ENCODE measurements around the gene GNB1L.

The GNB1L gene

DNA sequence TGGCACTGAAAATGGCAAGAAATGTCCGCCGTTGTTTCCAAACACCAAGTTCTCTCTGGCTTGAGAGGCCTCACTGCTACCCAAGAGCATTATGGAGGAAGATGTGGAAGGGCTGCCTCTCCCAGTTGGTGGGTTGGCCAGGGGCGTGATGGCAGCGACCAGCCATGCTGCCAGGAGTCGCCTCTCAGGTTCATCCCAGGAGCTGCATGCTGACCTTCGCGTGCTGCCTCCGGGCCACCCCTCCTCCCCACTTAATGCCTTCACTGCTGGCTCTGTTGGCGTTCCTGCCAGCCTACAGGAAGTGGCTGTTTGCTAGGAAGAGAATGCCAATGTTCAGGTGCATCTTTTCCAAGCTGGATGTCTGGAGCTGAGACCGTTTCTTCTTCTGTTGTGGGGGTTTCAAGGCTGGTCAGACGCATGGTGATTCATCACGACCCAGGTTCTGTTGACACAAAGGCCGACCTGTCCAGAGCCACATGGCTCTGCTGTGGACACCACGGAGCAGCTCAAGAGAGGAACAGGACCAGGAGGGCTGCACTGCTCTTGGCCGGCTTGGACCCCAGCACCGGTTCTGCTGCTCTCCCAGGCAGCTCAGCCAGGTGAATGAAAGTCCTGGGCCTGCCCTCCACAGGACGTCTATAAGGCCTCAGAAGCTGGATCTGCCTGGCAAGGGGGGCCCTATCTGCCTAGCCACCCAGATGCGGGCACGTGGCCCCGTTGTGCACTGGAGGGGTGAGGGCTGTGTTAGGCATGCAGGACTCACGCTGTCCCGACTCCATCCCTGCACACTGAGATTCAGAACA, 69.0 kb downstream of the GNB1L start:
- H2BK15ac ChIP-seq (ENCODE audit: low read depth, poor library complexity, severe bottlenecking), result no peak overlapping the region

DNA sequence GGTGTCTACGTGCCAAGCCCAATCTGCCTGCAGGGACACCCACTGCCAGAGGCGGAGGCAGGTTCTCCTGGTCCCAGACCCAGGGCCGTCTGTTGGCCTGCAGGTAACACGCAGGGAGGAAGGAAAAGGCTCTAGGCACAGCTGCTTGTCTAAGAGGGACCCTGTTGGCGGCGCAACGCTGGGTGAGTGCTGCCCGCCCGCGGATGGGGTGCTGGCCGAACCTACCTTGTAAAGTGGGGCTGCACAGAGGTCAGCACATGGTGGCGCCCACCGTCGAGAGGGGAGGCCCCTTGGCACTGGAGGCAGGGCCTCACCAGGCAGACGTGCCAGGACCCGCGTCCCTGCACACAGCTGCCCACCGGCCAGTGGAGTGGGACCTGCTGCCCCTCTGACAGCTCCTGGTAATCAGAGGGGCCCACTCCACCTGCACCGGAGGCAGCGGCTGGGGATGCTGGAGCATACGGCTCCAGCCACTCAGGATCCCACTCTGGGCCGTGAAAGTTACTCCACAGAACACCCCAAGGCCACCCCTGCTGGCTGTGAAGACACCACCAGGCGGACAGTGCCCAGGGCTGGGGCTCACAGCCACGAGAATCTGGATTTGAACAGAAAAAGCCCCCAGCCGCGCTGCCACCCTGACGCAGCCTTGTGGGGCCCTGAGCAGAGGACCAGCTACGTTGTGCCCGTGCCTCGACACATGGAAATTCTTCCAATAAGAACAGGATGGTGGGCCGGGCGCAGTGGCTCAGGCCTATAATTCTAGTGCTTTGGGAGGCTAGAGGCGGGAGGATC, 70.1 kb downstream of the GNB1L start:
- H2AFZ ChIP-seq (ENCODE audit: low read depth, low read length), result no peak overlapping the region
- WGBS, result 93% methylated on average over 33 of the region's 33 CpGs

More for the DNA sequence above, 69.0 kb downstream of the GNB1L start:
- Histone ChIP-seq H4K8ac (ENCODE audit: low read length) (no peak overlapping the region), H3K9me3 (ENCODE audit: control insufficient read depth, low read length) (peaks cover 14% of the 10 kb centered on the region), H3K9ac (ENCODE audit: low read length) (no peak overlapping the region), H2BK120ac (ENCODE audit: low read depth, low read length) (no peak overlapping the region), H3K79me1 (replicated peaks; ENCODE audit: low read length, poor library complexity, severe bottlenecking) (no peaks in the 10 kb centered on the region), H2AFZ (ENCODE audit: low read depth, low read length) (no peak overlapping the region), H3K18ac (ENCODE audit: low read depth in 1 of 2, low read length in 2 of 2) (no peak overlapping the region), H3K36me3 (ENCODE audit: control insufficient read depth in 1 of 2, insufficient read depth in 2 of 2, low read depth in 1 of 2, low read length in 2 of 2) (peaks cover 0 to 25% of the 10 kb centered on the region in 2 experiments), H3K27ac (ENCODE audit: low read length, poor library complexity, severe bottlenecking) (no peak overlapping the region), H3K4me3 (ENCODE audit: insufficient read depth in 1 of 2, low read depth in 1 of 2, low read length in 2 of 2) (no peak overlapping the region), H3K27me3 (ENCODE audit: control insufficient read depth in 1 of 2, insufficient read depth in 1 of 2, low read length in 2 of 2) (peaks cover 6 to 14% of the 10 kb centered on the region in 2 experiments), H3K4me2 (ENCODE audit: low read length, poor library complexity, severe bottlenecking) (no peak overlapping the region), H2AK5ac (ENCODE audit: low read length, severe bottlenecking) (no peak overlapping the region), H3K4ac (ENCODE audit: low read depth in 1 of 2, low read length in 2 of 2) (no peak overlapping the region), H2BK5ac (ENCODE audit: low read depth, low read length, poor library complexity, severe bottlenecking) (no peak overlapping the region), H4K91ac (ENCODE audit: low read length) (peak overlapping the region; percentile 36), H3K23ac (ENCODE audit: low read length in 2 of 2) (no peak overlapping the region), H3K14ac (ENCODE audit: low read length in 2 of 2) (no peak overlapping the region), H2BK12ac (ENCODE audit: low read length in 2 of 2) (no peak overlapping the region), H3K4me1 (ENCODE audit: control insufficient read depth, insufficient read depth, low read depth, low read length) (no peaks in the 10 kb centered on the region)
- DNase-seq, result no peak
- WGBS, result 90% methylated on average over 16 of the region's 22 CpGs

GRCh38 chr22:19783586-19784383, 70.9 kb downstream of the GNB1L start:
- Histone ChIP-seq H2BK12ac (ENCODE audit: low read length in 2 of 2) (no peak overlapping the region), H3K27me3 (ENCODE audit: control insufficient read depth in 1 of 2, insufficient read depth in 1 of 2, low read length in 2 of 2) (peaks cover 14 to 18% of the 10 kb centered on the region in 2 experiments), H2BK15ac (ENCODE audit: low read depth, poor library complexity, severe bottlenecking) (no peak overlapping the region), H2BK5ac (ENCODE audit: low read depth, low read length, poor library complexity, severe bottlenecking) (no peak overlapping the region), H3K9me3 (ENCODE audit: control insufficient read depth, low read length) (peaks cover 14% of the 10 kb centered on the region), H2AK5ac (ENCODE audit: low read length, severe bottlenecking) (no peak overlapping the region), H4K8ac (ENCODE audit: low read length) (no peak overlapping the region), H2AFZ (ENCODE audit: low read depth, low read length) (peak overlapping the region; percentile 8), H4K91ac (ENCODE audit: low read length) (no peak overlapping the region), H3K79me1 (replicated peaks; ENCODE audit: low read length, poor library complexity, severe bottlenecking) (no peaks in the 10 kb centered on the region), H2BK120ac (ENCODE audit: low read depth, low read length) (no peak overlapping the region), H3K4ac (ENCODE audit: low read depth in 1 of 2, low read length in 2 of 2) (no peak overlapping the region), H3K36me3 (ENCODE audit: control insufficient read depth in 1 of 2, insufficient read depth in 2 of 2, low read depth in 1 of 2, low read length in 2 of 2) (peaks cover 0 to 18% of the 10 kb centered on the region in 2 experiments), H3K14ac (ENCODE audit: low read length in 2 of 2) (no peak overlapping the region), H3K4me2 (ENCODE audit: low read length, poor library complexity, severe bottlenecking) (no peak overlapping the region), H3K9ac (ENCODE audit: low read length) (no peak overlapping the region), H3K4me1 (ENCODE audit: control insufficient read depth, insufficient read depth, low read depth, low read length) (no peaks in the 10 kb centered on the region), H3K23ac (ENCODE audit: low read length in 2 of 2) (no peak overlapping the region), H3K18ac (ENCODE audit: low read depth in 1 of 2, low read length in 2 of 2) (no peak overlapping the region), H3K27ac (ENCODE audit: low read length, poor library complexity, severe bottlenecking) (no peak overlapping the region), H3K4me3 (ENCODE audit: insufficient read depth in 1 of 2, low read depth in 1 of 2, low read length in 2 of 2) (no peak overlapping the region)
- DNase-seq, result no peak
- 94% methylated on average over 24 of the region's 24 CpGs for WGBS

More for the DNA sequence above, 70.1 kb downstream of the GNB1L start:
- no peak overlapping the region for H4K8ac ChIP-seq (ENCODE audit: low read length)
- no peak overlapping the region for H3K4me2 ChIP-seq (ENCODE audit: low read length, poor library complexity, severe bottlenecking)
- H3K4me1 ChIP-seq (ENCODE audit: control insufficient read depth, insufficient read depth, low read depth, low read length), result no peaks in the 10 kb centered on the region
- no peak overlapping the region for H3K23ac ChIP-seq (ENCODE audit: low read length in 2 of 2)
- H3K9me3 ChIP-seq (ENCODE audit: control insufficient read depth, low read length), result peaks cover 14% of the 10 kb centered on the region
- H3K27me3 ChIP-seq (ENCODE audit: control insufficient read depth in 1 of 2, insufficient read depth in 1 of 2, low read length in 2 of 2), result peaks cover 8 to 18% of the 10 kb centered on the region in 2 experiments
- no peak overlapping the region for H2BK15ac ChIP-seq (ENCODE audit: low read depth, poor library complexity, severe bottlenecking)
- no peak overlapping the region for H2BK12ac ChIP-seq (ENCODE audit: low read length in 2 of 2)
- no peaks in the 10 kb centered on the region for H3K79me1 ChIP-seq (replicated peaks; ENCODE audit: low read length, poor library complexity, severe bottlenecking)
- H3K27ac ChIP-seq (ENCODE audit: low read length, poor library complexity, severe bottlenecking), result no peak overlapping the region
- H3K9ac ChIP-seq (ENCODE audit: low read length), result no peak overlapping the region
- H4K91ac ChIP-seq (ENCODE audit: low read length), result peak overlapping the region; percentile 76
- no peak overlapping the region for H2AK5ac ChIP-seq (ENCODE audit: low read length, severe bottlenecking)
- H3K4me3 ChIP-seq (ENCODE audit: insufficient read depth in 1 of 2, low read depth in 1 of 2, low read length in 2 of 2), result no peak overlapping the region
- H3K4ac ChIP-seq (ENCODE audit: low read depth in 1 of 2, low read length in 2 of 2), result no peak overlapping the region
- H3K36me3 ChIP-seq (ENCODE audit: control insufficient read depth in 1 of 2, insufficient read depth in 2 of 2, low read depth in 1 of 2, low read length in 2 of 2), result peaks cover 0 to 25% of the 10 kb centered on the region in 2 experiments
- H2BK120ac ChIP-seq (ENCODE audit: low read depth, low read length), result no peak overlapping the region
- no peak overlapping the region for H2BK5ac ChIP-seq (ENCODE audit: low read depth, low read length, poor library complexity, severe bottlenecking)
- DNase-seq, result no peak
- H3K18ac ChIP-seq (ENCODE audit: low read depth in 1 of 2, low read length in 2 of 2), result no peak overlapping the region
- H3K14ac ChIP-seq (ENCODE audit: low read length in 2 of 2), result no peak overlapping the region
